H1 (cell line): ENCODE measurements around the gene CUL9. TPM values are rescaled to one million over a fixed set of nuclear protein-coding genes. Genes with fewer than 3 reads are reported as not detected.

Source experiments
- CEBPB ChIP-seq: IDR thresholded peaks from 2 replicates; pipeline ENCODE4 v1.6.1; 2012; ENCODE audit warnings: low read depth, low read length
- GTF2F1 ChIP-seq: IDR thresholded peaks from 2 replicates; pipeline ENCODE4 v1.6.1; 2012; ENCODE audit warnings: low read depth, low read length, improper control_type of control experiment, borderline replicate concordance
- SAP30 ChIP-seq: fragments of 300-600 bp; sonication (generic); IDR thresholded peaks from 2 replicates; pipeline ENCODE4 v1.7.1; 2012; ENCODE audit warnings: low read length, moderate library complexity, mild to moderate bottlenecking, inconsistent platforms; ENCODE audit not compliant: insufficient read depth, insufficient replicate concordance
- SIN3A ChIP-seq, 2 experiments: IDR thresholded peaks in 1 of 2; conservative IDR thresholded peaks in 1 of 2; 2 replicates each; pipeline ENCODE4 v1.6.1; 2011 to 2012; ENCODE audit warnings: low read length in 2 of 2, improper control_type of control experiment in 1 of 2, low read depth in 1 of 2, mild to moderate bottlenecking in 1 of 2
- SP1 ChIP-seq: IDR thresholded peaks from 2 replicates; pipeline ENCODE4 v1.6.1; 2011; ENCODE audit warnings: low read depth, low read length
- TAF1 ChIP-seq: IDR thresholded peaks from 2 replicates; pipeline ENCODE4 v1.6.1; 2011; ENCODE audit warnings: mild to moderate bottlenecking, low read depth, low read length
- polyA plus RNA-seq, 7 experiments: library from polyadenylated mRNA; depleted of rRNA in 3 of 7; stranded (reverse) in 5 of 7; unstranded in 2 of 7; fragments of >200 nt in 5 of 7; fragments of 200-250 nt in 2 of 7; gene quantifications; 1 replicate in 5 of 7; 2 replicates in 1 of 7; 4 replicates in 1 of 7; pipeline versions ENCODE4 v1.2.1 to v1.2.3, GENCODE V29; 2011 to 2013; ENCODE audit warnings: missing spikeins in 2 of 7, mixed read lengths in 2 of 7
- total RNA-seq: library from RNA; stranded (reverse); fragmentation: NEBNext Ultra II Directional; extraction: Animal tissue kit (Norgen Biotek cat#: 25700); gene quantifications from 2 replicates; pipeline ENCODE4 v1.2.1, GENCODE V29; 2021

CUL9 gene
- total and polyA plus RNA-seq, 2 of the 8 experiments (the other 6 are each of a cell fraction or from before 2014, with no cell fraction given), result 7.7 to 9.8 TPM

GRCh38 chr6:43205849-43206248 is 23.9 kb downstream of the CUL9 start (continued):
- TF ChIP-seq GTF2F1, result no peak
- no peak for TF ChIP-seq CEBPB
- TF ChIP-seq SP1, result no peak
- TF ChIP-seq TAF1, result no peak
- TF ChIP-seq SAP30, result no peak
- no peak for TF ChIP-seq SIN3A (conservative IDR thresholded peaks at IDR 0.05 in 1 of 2, IDR thresholded peaks at IDR 0.05 in 1 of 2; ENCODE audit: low read depth in 1 of 2, low read length in 2 of 2)
